ENCODE measurements around the gene RAPSN. TPM values are rescaled to one million over a fixed set of nuclear protein-coding genes. Genes with fewer than 3 reads are reported as not detected.
A peak's percentile ranks its signal among the peaks of the same experiment; 100 is the strongest.

RAPSN gene
- total and polyA plus RNA-seq, 2 donors (not counting 3 experiments of a cell fraction or from before 2014, with no cell fraction given): 0.18 to 1.6 TPM

DNA sequence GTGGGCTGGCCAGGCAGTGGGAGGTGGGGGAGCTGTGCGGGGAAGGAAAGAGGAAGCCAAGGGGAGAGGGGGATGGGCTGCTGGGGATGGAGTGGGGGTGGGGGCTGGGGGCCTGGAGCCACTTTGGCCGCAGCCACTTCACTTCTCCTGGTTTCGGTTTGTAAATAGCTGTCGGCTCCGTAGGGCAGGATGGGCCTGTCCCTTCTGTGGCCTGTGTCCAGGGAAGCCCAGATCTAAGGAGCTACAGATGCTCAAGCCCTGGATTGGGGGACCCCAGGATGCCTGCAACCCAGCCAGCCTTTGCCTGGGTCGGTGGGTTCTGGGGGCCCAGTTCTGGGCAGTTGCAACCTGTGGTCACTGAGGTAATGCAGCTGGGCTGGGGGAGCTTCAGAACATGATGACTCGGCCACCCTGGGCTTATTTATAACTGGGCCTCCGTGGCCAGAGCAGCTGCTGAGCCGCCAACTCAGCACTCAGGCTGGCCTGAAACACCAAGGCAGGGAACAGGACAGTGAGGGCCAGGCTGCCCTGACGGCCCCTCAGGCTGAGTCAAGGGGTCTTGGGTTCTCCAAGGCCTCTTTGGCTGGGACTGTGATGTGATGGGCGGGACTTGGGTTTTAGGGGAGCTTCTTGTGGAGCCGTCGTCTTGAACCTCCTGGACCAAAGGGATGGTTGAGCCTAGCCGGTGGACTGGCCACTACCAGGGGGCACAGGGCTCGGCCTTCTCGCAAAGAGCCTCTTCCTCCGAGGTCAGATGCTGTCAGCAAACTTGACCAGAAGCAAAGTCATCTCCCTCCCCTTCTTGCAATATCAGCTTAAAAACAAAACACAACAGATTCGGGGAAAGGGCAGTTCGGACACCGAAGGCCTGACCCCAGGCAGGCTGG is 55.5 kb downstream of the RAPSN start:
- H4K20me1 ChIP-seq (replicated peaks; ENCODE audit: control insufficient read depth, extremely low read depth, insufficient read depth, low read length): no peaks in the 10 kb centered on the region
- no TSS peak for BruUV-seq (replicated peaks)
- no peak for TF ChIP-seq POLR2AphosphoS5 (IDR thresholded peaks at IDR 0.05; ENCODE audit: insufficient read depth, low read depth, low read length)
- TF ChIP-seq JUN (IDR thresholded peaks at IDR 0.05; ENCODE audit: borderline replicate concordance, insufficient read depth, insufficient read length, low read depth): no peak
- no peak for TF ChIP-seq FOS (IDR thresholded peaks at IDR 0.05; ENCODE audit: borderline replicate concordance, insufficient read depth, low read length)
- TF ChIP-seq EZH2 (IDR thresholded peaks at IDR 0.05; ENCODE audit: borderline replicate concordance, low read depth, low read length, severe bottlenecking): no peak
- TF ChIP-seq MYC (IDR thresholded peaks at IDR 0.05; ENCODE audit: low read depth, low read length): no peak
- TF ChIP-seq POLR2A (IDR thresholded peaks at IDR 0.05; ENCODE audit: low read depth, low read length): no peak
- TF ChIP-seq, protein P1, sequence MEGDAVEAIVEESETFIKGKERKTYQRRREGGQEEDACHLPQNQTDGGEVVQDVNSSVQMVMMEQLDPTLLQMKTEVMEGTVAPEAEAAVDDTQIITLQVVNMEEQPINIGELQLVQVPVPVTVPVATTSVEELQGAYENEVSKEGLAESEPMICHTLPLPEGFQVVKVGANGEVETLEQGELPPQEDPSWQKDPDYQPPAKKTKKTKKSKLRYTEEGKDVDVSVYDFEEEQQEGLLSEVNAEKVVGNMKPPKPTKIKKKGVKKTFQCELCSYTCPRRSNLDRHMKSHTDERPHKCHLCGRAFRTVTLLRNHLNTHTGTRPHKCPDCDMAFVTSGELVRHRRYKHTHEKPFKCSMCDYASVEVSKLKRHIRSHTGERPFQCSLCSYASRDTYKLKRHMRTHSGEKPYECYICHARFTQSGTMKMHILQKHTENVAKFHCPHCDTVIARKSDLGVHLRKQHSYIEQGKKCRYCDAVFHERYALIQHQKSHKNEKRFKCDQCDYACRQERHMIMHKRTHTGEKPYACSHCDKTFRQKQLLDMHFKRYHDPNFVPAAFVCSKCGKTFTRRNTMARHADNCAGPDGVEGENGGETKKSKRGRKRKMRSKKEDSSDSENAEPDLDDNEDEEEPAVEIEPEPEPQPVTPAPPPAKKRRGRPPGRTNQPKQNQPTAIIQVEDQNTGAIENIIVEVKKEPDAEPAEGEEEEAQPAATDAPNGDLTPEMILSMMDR (IDR thresholded peaks at IDR 0.05; ENCODE audit: extremely low read depth in 1 of 2, insufficient read depth in 1 of 2, low read depth in 1 of 2, low read length in 2 of 2): no peak
- dilution Hi-C loops (cut with MboI; ENCODE audit: extremely low pct_ligation_motif_present, low sequenced_read_pairs) (no loop called here), intact Hi-C loops (cut with micrococcal nuclease) (loop anchor here (1.0 kb wide), 2 partner anchors 15 to 19 kb away; partner anchors contain the start of gene SLC39A13)
- DNase-seq (ENCODE audit: low read depth, low spot score) (peak; percentile 51), FAIRE-seq (peak; percentile 64)
- H3K4me3 ChIP-seq (replicated peaks in 1 of 3; ENCODE audit: insufficient read depth in 1 of 3, low read depth in 1 of 3, low read length in 3 of 3): no peak overlapping the region
- no peaks in the 10 kb centered on the region for H3K9me1 ChIP-seq (replicated peaks; ENCODE audit: control insufficient read depth, extremely low read depth, insufficient read depth, low read length)
- no peaks in the 10 kb centered on the region for H3K27me3 ChIP-seq (ENCODE audit: control insufficient read depth in 2 of 2, insufficient read depth in 2 of 2, low read length in 2 of 2)
- H3K4me2 ChIP-seq (ENCODE audit: insufficient read depth, low read length): no peak overlapping the region
- peak overlapping the region; percentile 30 for H2AFZ ChIP-seq (ENCODE audit: low read depth, low read length)
- no peaks in the 10 kb centered on the region for H3K9me3 ChIP-seq (replicated peaks; ENCODE audit: control insufficient read depth, insufficient read depth, low read length)
- no peaks in the 10 kb centered on the region for H3K79me2 ChIP-seq (ENCODE audit: control insufficient read depth, insufficient read depth, low read length)
- H3K4me1 ChIP-seq (ENCODE audit: control insufficient read depth, extremely low read depth, insufficient read depth, low read length): peaks cover 21% of the 10 kb centered on the region
- peak overlapping the region; percentile 99 for H3K27ac ChIP-seq (ENCODE audit: insufficient read depth, low read depth, low read length)
- POLR2A ChIA-PET: no interaction called here
- no peak overlapping the region for H3K9ac ChIP-seq (replicated peaks; ENCODE audit: extremely low read depth, insufficient read depth, low read length)
- CTCF ChIA-PET: interaction anchor here (1.1 to 5.5 kb wide), 3 partner anchors 15 to 38 kb away, joined by 4 to 76 read pairs (median 5); partner anchors contain the start of gene SLC39A13
- H3K36me3 ChIP-seq (ENCODE audit: control insufficient read depth in 2 of 2, extremely low read depth in 1 of 2, insufficient read depth in 2 of 2, low read length in 2 of 2): no peaks in the 10 kb centered on the region

All from endothelial cell of umbilical vein (primary cell).